HG03060 (cell line): ENCODE measurements around the gene SPARCL1.
A peak's percentile ranks its signal among the peaks of the same experiment; 100 is the strongest.

Source experiments
- ATAC-seq: cut with Tn5 transposase; IDR thresholded peaks from one replicate; pipeline ENCODE4 v1.9.1; 2021; ENCODE audit warnings: low read depth, moderate number of reproducible peaks; ENCODE audit not compliant: unreplicated experiment

The SPARCL1 gene

GRCh38 chr4:87541956-87542709 is 13.0 kb upstream of the SPARCL1 start:
- ATAC-seq: no peak

- no peak for ATAC-seq
These were observed 12.3 kb upstream of the SPARCL1 start for GRCh38 chr4:87541521-87541920.

GRCh38 chr4:87540146-87541058 is 11.2 kb upstream of the SPARCL1 start:
- no peak for ATAC-seq

GRCh38 chr4:87532907-87533306 is 3.7 kb upstream of the SPARCL1 start:
- ATAC-seq: no peak

GRCh38 chr4:87532109-87532508 is 2.9 kb upstream of the SPARCL1 start:
- ATAC-seq: no peak

GRCh38 chr4:87531621-87532020 is 2.4 kb upstream of the SPARCL1 start:
- ATAC-seq: no peak

GRCh38 chr4:87530868-87531267 is 1.7 kb upstream of the SPARCL1 start:
- ATAC-seq: no peak

- ATAC-seq: no peak
These were observed 1.1 kb upstream of the SPARCL1 start for GRCh38 chr4:87530229-87530628.

GRCh38 chr4:87527431-87528220 is 1.6 kb downstream of the SPARCL1 start:
- ATAC-seq: no peak

GRCh38 chr4:87525636-87526295 is 3.4 kb downstream of the SPARCL1 start:
- no peak for ATAC-seq

- no peak for ATAC-seq
These were observed 4.7 kb downstream of the SPARCL1 start for GRCh38 chr4:87524456-87524855.

- no peak for ATAC-seq
These were observed 5.9 kb downstream of the SPARCL1 start for GRCh38 chr4:87523307-87523706.

GRCh38 chr4:87521757-87522374 is 7.3 kb downstream of the SPARCL1 start:
- ATAC-seq: peak; percentile 58

GRCh38 chr4:87521319-87521718 is 7.9 kb downstream of the SPARCL1 start:
- no peak for ATAC-seq

GRCh38 chr4:87517621-87518020 is 11.6 kb downstream of the SPARCL1 start:
- ATAC-seq: no peak

GRCh38 chr4:87516683-87517082 is 12.5 kb downstream of the SPARCL1 start:
- ATAC-seq: no peak

GRCh38 chr4:87512400-87512799 is 16.8 kb downstream of the SPARCL1 start:
- ATAC-seq: no peak

GRCh38 chr4:87511500-87511899 is 17.7 kb downstream of the SPARCL1 start:
- no peak for ATAC-seq

GRCh38 chr4:87510747-87511146 is 18.4 kb downstream of the SPARCL1 start:
- ATAC-seq: no peak
